HL-60/S4 (cell line): ENCODE data around the gene OR7D2.
"Not testable (repeated sequence)": the region's sequence is repeated elsewhere in the genome, so short reads cannot be mapped to it uniquely, and the experiment has no call there.

ENCODE experiments used
- in situ Hi-C: fragments of 300-500 bp; cut with MboI; formaldehyde crosslinking; loops from 2 replicates; pipeline ENCODE4 v1.14.3; 2022; ENCODE audit warnings: low sequenced_read_pairs

Gene OR7D2

GRCh38 chr19:9198044-9198443 lies 19.3 kb downstream of the OR7D2 start:
- in situ Hi-C loops: not testable (repeated sequence)

GRCh38 chr19:9205501-9206113 lies 26.8 kb downstream of the OR7D2 start:
- in situ Hi-C loops: no loop called here

DNA sequence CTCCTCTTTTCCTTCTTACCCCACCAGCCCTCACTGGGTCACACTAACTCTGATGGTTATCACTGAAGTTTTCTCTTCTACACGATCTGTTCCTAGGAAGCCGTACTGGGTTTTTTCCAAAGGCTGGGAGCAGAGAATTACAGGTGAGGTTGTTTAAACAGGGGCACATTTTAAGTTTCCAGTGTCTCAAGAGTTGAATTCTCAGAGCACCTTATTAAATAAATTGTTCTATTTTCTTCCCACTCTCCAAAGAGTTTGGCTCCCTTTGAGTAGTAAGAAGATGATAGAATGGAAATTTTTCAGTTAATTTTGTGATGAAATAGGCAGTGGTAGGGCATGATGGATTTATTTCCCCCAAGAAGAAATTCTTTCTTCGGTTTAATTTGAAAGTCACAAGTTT lies 40.7 kb downstream of the OR7D2 start, which contains the start of gene OR7D4:
Gene OR7D4, minus strand, starts transcription at position 101 of the 400 bp plus-strand sequence. CDS start 4,752 bp downstream, outside the sequence.
- in situ Hi-C loops: no loop called here
